Measurements from ENCODE around the gene CTNNA3.

Gene CTNNA3

DNA sequence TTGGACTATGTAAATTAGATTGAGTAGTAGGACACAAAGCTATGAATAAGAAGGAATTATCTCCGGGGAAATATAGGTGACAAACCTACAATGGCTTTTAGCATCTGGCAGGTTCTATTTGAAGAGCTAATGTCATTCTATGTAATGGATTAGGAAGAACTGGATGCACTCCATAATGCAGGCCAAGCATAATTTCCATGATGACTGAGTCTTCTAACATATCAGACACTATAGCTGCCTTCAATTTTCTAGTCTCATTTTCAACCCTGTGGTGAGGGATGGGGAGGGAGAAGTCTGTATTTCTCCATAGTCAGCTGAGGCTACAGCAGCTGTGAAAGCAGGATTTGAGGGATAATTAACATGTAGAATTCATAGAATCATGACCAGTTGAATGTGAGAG is 1160.6 kb downstream of the CTNNA3 start:
- H3K4me2 ChIP-seq (ENCODE audit: low read depth, low read length, poor library complexity, severe bottlenecking), result no peak overlapping the region
- H3K9ac ChIP-seq (ENCODE audit: low read length), result no peak overlapping the region
- no peak overlapping the region for H2AFZ ChIP-seq (ENCODE audit: low read depth, low read length, severe bottlenecking)
- H3K4me3 ChIP-seq (ENCODE audit: insufficient read depth, low read length, poor library complexity, severe bottlenecking), result no peak overlapping the region
- H3K27me3 ChIP-seq (ENCODE audit: low read length), result no peaks in the 10 kb centered on the region
- no peaks in the 10 kb centered on the region for H3K9me3 ChIP-seq (ENCODE audit: insufficient read depth, low read length)
- no peaks in the 10 kb centered on the region for H3F3A ChIP-seq (ENCODE audit: insufficient read depth)
- no peak overlapping the region for H3K27ac ChIP-seq (ENCODE audit: low read depth, low read length)
- H3K9me2 ChIP-seq (replicated peaks; ENCODE audit: insufficient read depth, low read length), result no peaks in the 10 kb centered on the region
- no peaks in the 10 kb centered on the region for H4K20me1 ChIP-seq (ENCODE audit: low read depth, low read length)
- H3K79me2 ChIP-seq (ENCODE audit: insufficient read depth, low read length), result no peaks in the 10 kb centered on the region
- H3K36me3 ChIP-seq (ENCODE audit: low read length), result no peaks in the 10 kb centered on the region
- no peak for TF ChIP-seq EZH2phosphoT487 (conservative IDR thresholded peaks at IDR 0.05; ENCODE audit: low read length)
- TF ChIP-seq, protein P1, sequence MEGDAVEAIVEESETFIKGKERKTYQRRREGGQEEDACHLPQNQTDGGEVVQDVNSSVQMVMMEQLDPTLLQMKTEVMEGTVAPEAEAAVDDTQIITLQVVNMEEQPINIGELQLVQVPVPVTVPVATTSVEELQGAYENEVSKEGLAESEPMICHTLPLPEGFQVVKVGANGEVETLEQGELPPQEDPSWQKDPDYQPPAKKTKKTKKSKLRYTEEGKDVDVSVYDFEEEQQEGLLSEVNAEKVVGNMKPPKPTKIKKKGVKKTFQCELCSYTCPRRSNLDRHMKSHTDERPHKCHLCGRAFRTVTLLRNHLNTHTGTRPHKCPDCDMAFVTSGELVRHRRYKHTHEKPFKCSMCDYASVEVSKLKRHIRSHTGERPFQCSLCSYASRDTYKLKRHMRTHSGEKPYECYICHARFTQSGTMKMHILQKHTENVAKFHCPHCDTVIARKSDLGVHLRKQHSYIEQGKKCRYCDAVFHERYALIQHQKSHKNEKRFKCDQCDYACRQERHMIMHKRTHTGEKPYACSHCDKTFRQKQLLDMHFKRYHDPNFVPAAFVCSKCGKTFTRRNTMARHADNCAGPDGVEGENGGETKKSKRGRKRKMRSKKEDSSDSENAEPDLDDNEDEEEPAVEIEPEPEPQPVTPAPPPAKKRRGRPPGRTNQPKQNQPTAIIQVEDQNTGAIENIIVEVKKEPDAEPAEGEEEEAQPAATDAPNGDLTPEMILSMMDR (IDR thresholded peaks at IDR 0.05; ENCODE audit: insufficient read depth, low read length, poor library complexity, severe bottlenecking), result no peak

DNA sequence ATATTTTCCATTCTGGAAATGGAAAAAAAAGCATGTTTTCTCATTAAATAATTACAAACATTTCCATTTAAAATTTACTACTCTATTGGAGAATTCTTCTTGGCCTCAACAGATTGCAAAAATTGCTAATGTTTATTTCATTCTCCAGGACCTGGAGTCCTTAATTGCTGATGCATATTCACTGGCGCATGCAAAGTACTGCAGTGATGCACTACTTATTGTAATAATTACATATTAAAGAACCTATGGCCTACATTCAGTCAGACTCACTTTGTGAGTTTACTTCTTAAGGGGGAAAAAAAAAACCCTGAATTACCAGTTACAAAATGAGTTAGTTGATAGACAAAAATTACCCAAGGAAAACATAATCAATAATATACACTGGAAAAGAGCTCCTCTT is 1161.1 kb downstream of the CTNNA3 start:
- H2AFZ ChIP-seq (ENCODE audit: low read depth, low read length, severe bottlenecking), result no peak overlapping the region

DNA sequence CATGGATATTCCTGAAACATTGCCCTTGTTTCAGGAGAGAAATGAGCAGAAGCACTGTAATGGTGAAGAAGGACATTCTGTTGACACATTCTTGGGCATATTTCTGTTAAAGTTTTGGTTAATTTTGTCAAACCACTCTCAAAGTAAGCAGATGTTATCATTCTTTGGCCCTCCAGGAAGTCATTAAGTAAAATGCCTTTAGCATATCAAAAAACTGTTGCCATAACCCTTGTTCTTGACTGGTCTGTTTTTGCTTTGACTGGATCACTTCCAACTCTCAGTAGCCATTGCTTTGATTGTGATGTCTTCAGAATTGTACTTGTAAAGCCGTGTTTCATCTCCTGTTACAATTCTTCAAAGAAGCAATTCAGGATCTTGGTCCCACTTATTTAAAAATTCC is 1174.5 kb downstream of the CTNNA3 start:
- Histone ChIP-seq H3K36me3 (ENCODE audit: low read length) (no peaks in the 10 kb centered on the region), H3K79me2 (ENCODE audit: insufficient read depth, low read length) (no peaks in the 10 kb centered on the region), H3K27ac (ENCODE audit: low read depth, low read length) (no peak overlapping the region), H3F3A (ENCODE audit: insufficient read depth) (no peaks in the 10 kb centered on the region), H3K27me3 (ENCODE audit: low read length) (no peaks in the 10 kb centered on the region), H3K4me2 (ENCODE audit: low read depth, low read length, poor library complexity, severe bottlenecking) (no peak overlapping the region), H2AFZ (ENCODE audit: low read depth, low read length, severe bottlenecking) (no peak overlapping the region), H4K20me1 (ENCODE audit: low read depth, low read length) (no peaks in the 10 kb centered on the region), H3K9me2 (replicated peaks; ENCODE audit: insufficient read depth, low read length) (no peaks in the 10 kb centered on the region), H3K4me3 (ENCODE audit: insufficient read depth, low read length, poor library complexity, severe bottlenecking) (no peak overlapping the region), H3K9ac (ENCODE audit: low read length) (no peak overlapping the region), H3K9me3 (ENCODE audit: insufficient read depth, low read length) (no peaks in the 10 kb centered on the region)
- no peak for TF ChIP-seq EZH2phosphoT487 (conservative IDR thresholded peaks at IDR 0.05; ENCODE audit: low read length)
- TF ChIP-seq, protein P1 (IDR thresholded peaks at IDR 0.05; ENCODE audit: insufficient read depth, low read length, poor library complexity, severe bottlenecking), result no peak

More for the DNA sequence above, 1161.1 kb downstream of the CTNNA3 start:
- Histone ChIP-seq H3F3A (ENCODE audit: insufficient read depth) (no peaks in the 10 kb centered on the region), H3K27ac (ENCODE audit: low read depth, low read length) (no peak overlapping the region), H3K9me3 (ENCODE audit: insufficient read depth, low read length) (no peaks in the 10 kb centered on the region), H3K4me2 (ENCODE audit: low read depth, low read length, poor library complexity, severe bottlenecking) (no peak overlapping the region), H3K36me3 (ENCODE audit: low read length) (no peaks in the 10 kb centered on the region), H4K20me1 (ENCODE audit: low read depth, low read length) (no peaks in the 10 kb centered on the region), H3K9me2 (replicated peaks; ENCODE audit: insufficient read depth, low read length) (no peaks in the 10 kb centered on the region), H3K4me3 (ENCODE audit: insufficient read depth, low read length, poor library complexity, severe bottlenecking) (no peak overlapping the region), H3K79me2 (ENCODE audit: insufficient read depth, low read length) (no peaks in the 10 kb centered on the region), H3K9ac (ENCODE audit: low read length) (no peak overlapping the region), H3K27me3 (ENCODE audit: low read length) (no peaks in the 10 kb centered on the region)
- TF ChIP-seq EZH2phosphoT487 (conservative IDR thresholded peaks at IDR 0.05; ENCODE audit: low read length), result no peak
- TF ChIP-seq, protein P1 (IDR thresholded peaks at IDR 0.05; ENCODE audit: insufficient read depth, low read length, poor library complexity, severe bottlenecking), result no peak
